HepG2 (cell line): ENCODE results near the gene LCTL. TPM values are rescaled to one million over a fixed set of nuclear protein-coding genes. Genes with fewer than 3 reads are reported as not detected.

Source experiments
- NR2C2 ChIP-seq: sonication (generic); formaldehyde crosslinking; IDR thresholded peaks from 2 replicates; pipeline ENCODE4 v1.4.0; 2020; ENCODE audit warnings: missing genetic modification reagents, mild to moderate bottlenecking, moderate library complexity, borderline replicate concordance
- NR2F2 ChIP-seq: IDR thresholded peaks from 2 replicates; pipeline ENCODE4 v1.6.1; 2012; ENCODE audit warnings: low read depth, inconsistent platforms, borderline replicate concordance
- RARG ChIP-seq: sonication (generic); formaldehyde crosslinking; IDR thresholded peaks from 2 replicates; pipeline ENCODE4 v1.4.0; 2020; ENCODE audit warnings: low read depth, mild to moderate bottlenecking, missing genetic modification reagents
- RBAK ChIP-seq: sonication (generic); formaldehyde crosslinking; IDR thresholded peaks from 2 replicates; pipeline ENCODE4 v1.5.1; 2020; ENCODE audit warnings: mild to moderate bottlenecking, missing genetic modification reagents
- TCF7 ChIP-seq: sonication (generic); IDR thresholded peaks from 2 replicates; pipeline ENCODE4 v1.6.1; 2016; ENCODE audit warnings: antibody characterized with exemption, low read depth
- ZFP1 ChIP-seq: IDR thresholded peaks from 2 replicates; pipeline ENCODE4 v1.6.1; 2016
- ZNF274 ChIP-seq: sonication (generic); formaldehyde crosslinking; IDR thresholded peaks from 2 replicates; pipeline ENCODE4 v1.5.1; 2020; ENCODE audit warnings: mild to moderate bottlenecking, missing genetic modification reagents
- ZNF326 ChIP-seq: sonication (generic); formaldehyde crosslinking; IDR thresholded peaks from 2 replicates; pipeline ENCODE4 v1.4.0; 2020; ENCODE audit warnings: missing genetic modification reagents, borderline replicate concordance
- ZNF788 ChIP-seq: sonication (generic); formaldehyde crosslinking; IDR thresholded peaks from 2 replicates; pipeline ENCODE4 v1.5.0; 2020; ENCODE audit warnings: mild to moderate bottlenecking, missing genetic modification reagents, borderline replicate concordance
- polyA plus RNA-seq, 8 experiments: library from polyadenylated mRNA; depleted of rRNA in 3 of 8; stranded (reverse) in 7 of 8; unstranded in 1 of 8; fragments of >200 nt; fragmentation: Illumina TruSeq in 4 of 8; extraction: Trizol in 4 of 8; gene quantifications; 2 replicates each; pipeline versions ENCODE4 v1.2.1 to v1.2.3, GENCODE V29; 2011 to 2016; ENCODE audit warnings: low read depth in 4 of 8, missing spikeins in 1 of 8, mixed read lengths in 1 of 8; ENCODE audit not compliant: insufficient read depth in 1 of 8
- total RNA-seq, 5 experiments: library from RNA; depleted of rRNA; stranded (reverse); fragments of >200 nt; fragmentation: Illumina TruSeq; extraction: Trizol; gene quantifications; 2 replicates each; pipeline ENCODE4 v1.2.3, GENCODE V29; 2016; ENCODE audit warnings: low read depth in 1 of 5
- TF ChIP-seq, protein P1 (sequence below): sonication (generic); formaldehyde crosslinking; IDR thresholded peaks from 2 replicates; pipeline ENCODE4 v1.4.0; 2020; ENCODE audit warnings: low read depth, mild to moderate bottlenecking, missing genetic modification reagents
- TF ChIP-seq, protein P2 (sequence below): sonication (generic); formaldehyde crosslinking; IDR thresholded peaks from 2 replicates; pipeline ENCODE4 v1.5.0; 2020; ENCODE audit warnings: mild to moderate bottlenecking, missing genetic modification reagents
- TF ChIP-seq, protein P3 (sequence below): sonication (generic); formaldehyde crosslinking; IDR thresholded peaks from 2 replicates; pipeline ENCODE4 v1.4.0; 2020; ENCODE audit warnings: missing genetic modification reagents, borderline replicate concordance
- TF ChIP-seq, protein P4 (sequence below): fragments of 450-650 bp; IDR thresholded peaks from 2 replicates; pipeline ENCODE4 v1.6.1; 2016
- TF ChIP-seq, protein P5 (sequence below): sonication (generic); formaldehyde crosslinking; IDR thresholded peaks from 2 replicates; pipeline ENCODE4 v1.5.1; 2020; ENCODE audit warnings: mild to moderate bottlenecking, missing genetic modification reagents, borderline replicate concordance
- TF ChIP-seq, protein P6 (sequence below): sonication (generic); formaldehyde crosslinking; IDR thresholded peaks from 2 replicates; pipeline ENCODE4 v1.4.0; 2020; ENCODE audit warnings: missing genetic modification reagents
- TF ChIP-seq, protein P7 (sequence below): sonication (generic); formaldehyde crosslinking; IDR thresholded peaks from 2 replicates; pipeline ENCODE4 v1.5.0; 2020; ENCODE audit warnings: missing genetic modification reagents

Gene LCTL
- total and polyA plus RNA-seq, 2 of the 13 experiments (the other 11 are each of a cell fraction or from before 2014, with no cell fraction given): 0.96 to 1.4 TPM

DNA sequence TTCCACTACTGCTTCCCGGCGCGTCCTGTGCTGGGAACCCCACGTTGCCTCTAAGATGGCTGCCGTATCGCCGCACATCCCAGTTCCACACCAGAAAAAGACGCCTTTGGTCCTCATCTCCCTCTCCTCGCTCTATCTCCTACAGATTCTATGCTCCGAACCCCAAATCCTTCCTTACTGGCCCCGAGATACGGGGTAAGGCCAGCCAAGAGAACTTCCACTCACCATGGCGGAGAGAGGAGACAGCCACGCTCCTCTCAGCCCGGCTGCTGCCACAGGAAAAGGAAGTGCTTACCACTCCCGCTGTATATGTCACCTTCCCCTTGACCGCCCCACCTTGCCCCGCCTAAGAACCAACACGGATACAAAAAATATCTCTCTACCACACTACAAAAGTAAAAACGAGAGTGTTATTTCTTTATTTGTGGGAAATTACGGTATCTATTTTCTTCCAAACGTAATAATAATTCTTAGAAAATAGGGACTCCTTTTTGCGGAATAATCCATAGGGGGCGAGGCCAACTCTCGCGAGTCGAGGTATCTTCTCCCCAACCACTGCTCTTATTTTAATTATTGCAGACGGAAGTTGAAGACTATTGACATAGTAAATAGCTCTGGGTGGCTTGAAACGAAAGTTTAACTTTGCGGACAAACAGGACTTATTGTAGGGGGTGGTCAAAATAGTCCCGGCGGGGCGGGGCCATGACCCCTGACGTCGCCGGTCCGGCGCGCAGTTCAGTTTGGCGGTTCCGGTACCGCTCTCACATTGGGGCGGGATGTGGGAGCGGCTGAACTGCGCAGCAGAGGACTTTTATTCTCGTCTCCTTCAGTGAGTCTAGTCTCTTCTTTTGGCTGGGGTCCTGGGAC, 61.0 kb downstream of the LCTL start, which contains the start of the genes RPL4 and ZWILCH (continued):
- TF ChIP-seq, protein P1, sequence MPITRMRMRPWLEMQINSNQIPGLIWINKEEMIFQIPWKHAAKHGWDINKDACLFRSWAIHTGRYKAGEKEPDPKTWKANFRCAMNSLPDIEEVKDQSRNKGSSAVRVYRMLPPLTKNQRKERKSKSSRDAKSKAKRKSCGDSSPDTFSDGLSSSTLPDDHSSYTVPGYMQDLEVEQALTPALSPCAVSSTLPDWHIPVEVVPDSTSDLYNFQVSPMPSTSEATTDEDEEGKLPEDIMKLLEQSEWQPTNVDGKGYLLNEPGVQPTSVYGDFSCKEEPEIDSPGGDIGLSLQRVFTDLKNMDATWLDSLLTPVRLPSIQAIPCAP (CRISPR knock-in tag): no peak
- TF ChIP-seq RBAK (no peak), NR2F2 (0 out of 2 replicates have a peak, but pooled peaks have one; percentile 21), ZNF274 (peak; percentile 43; the same call in 1 of the 2 replicates), RARG (CRISPR knock-in tag) (no peak), ZFP1 (CRISPR knock-in tag) (no peak; the same call in 1 of the 2 replicates), ZNF788 (CRISPR knock-in tag) (0 out of 2 replicates have a peak, but pooled peaks have one; percentile 14), TCF7 (no peak), ZNF326 (no peak), NR2C2 (CRISPR knock-in tag) (peak; percentile 96)
- TF ChIP-seq, protein P2, sequence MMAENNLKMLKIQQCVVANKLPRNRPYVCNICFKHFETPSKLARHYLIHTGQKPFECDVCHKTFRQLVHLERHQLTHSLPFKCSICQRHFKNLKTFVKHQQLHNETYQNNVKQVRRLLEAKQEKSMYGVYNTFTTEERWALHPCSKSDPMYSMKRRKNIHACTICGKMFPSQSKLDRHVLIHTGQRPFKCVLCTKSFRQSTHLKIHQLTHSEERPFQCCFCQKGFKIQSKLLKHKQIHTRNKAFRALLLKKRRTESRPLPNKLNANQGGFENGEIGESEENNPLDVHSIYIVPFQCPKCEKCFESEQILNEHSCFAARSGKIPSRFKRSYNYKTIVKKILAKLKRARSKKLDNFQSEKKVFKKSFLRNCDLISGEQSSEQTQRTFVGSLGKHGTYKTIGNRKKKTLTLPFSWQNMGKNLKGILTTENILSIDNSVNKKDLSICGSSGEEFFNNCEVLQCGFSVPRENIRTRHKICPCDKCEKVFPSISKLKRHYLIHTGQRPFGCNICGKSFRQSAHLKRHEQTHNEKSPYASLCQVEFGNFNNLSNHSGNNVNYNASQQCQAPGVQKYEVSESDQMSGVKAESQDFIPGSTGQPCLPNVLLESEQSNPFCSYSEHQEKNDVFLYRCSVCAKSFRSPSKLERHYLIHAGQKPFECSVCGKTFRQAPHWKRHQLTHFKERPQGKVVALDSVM (CRISPR knock-in tag): no peak
- TF ChIP-seq, protein P3, sequence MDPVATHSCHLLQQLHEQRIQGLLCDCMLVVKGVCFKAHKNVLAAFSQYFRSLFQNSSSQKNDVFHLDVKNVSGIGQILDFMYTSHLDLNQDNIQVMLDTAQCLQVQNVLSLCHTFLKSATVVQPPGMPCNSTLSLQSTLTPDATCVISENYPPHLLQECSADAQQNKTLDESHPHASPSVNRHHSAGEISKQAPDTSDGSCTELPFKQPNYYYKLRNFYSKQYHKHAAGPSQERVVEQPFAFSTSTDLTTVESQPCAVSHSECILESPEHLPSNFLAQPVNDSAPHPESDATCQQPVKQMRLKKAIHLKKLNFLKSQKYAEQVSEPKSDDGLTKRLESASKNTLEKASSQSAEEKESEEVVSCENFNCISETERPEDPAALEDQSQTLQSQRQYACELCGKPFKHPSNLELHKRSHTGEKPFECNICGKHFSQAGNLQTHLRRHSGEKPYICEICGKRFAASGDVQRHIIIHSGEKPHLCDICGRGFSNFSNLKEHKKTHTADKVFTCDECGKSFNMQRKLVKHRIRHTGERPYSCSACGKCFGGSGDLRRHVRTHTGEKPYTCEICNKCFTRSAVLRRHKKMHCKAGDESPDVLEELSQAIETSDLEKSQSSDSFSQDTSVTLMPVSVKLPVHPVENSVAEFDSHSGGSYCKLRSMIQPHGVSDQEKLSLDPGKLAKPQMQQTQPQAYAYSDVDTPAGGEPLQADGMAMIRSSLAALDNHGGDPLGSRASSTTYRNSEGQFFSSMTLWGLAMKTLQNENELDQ (CRISPR knock-in tag): no peak
- TF ChIP-seq, protein P4, sequence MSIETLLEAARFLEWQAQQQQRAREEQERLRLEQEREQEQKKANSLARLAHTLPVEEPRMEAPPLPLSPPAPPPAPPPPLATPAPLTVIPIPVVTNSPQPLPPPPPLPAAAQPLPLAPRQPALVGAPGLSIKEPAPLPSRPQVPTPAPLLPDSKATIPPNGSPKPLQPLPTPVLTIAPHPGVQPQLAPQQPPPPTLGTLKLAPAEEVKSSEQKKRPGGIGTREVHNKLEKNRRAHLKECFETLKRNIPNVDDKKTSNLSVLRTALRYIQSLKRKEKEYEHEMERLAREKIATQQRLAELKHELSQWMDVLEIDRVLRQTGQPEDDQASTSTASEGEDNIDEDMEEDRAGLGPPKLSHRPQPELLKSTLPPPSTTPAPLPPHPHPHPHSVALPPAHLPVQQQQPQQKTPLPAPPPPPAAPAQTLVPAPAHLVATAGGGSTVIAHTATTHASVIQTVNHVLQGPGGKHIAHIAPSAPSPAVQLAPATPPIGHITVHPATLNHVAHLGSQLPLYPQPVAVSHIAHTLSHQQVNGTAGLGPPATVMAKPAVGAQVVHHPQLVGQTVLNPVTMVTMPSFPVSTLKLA: peak; percentile 44; the same call in 1 of the 2 replicates
- TF ChIP-seq, protein P5, sequence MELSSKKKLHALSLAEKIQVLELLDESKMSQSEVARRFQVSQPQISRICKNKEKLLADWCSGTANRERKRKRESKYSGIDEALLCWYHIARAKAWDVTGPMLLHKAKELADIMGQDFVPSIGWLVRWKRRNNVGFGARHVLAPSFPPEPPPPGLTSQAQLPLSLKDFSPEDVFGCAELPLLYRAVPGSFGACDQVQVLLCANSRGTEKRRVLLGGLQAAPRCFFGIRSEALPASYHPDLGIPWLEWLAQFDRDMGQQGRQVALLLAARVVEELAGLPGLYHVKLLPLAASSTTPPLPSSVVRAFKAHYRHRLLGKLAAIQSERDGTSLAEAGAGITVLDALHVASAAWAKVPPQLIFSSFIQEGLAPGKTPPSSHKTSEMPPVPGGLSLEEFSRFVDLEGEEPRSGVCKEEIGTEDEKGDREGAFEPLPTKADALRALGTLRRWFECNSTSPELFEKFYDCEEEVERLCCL (CRISPR knock-in tag): no peak
- TF ChIP-seq, protein P6, sequence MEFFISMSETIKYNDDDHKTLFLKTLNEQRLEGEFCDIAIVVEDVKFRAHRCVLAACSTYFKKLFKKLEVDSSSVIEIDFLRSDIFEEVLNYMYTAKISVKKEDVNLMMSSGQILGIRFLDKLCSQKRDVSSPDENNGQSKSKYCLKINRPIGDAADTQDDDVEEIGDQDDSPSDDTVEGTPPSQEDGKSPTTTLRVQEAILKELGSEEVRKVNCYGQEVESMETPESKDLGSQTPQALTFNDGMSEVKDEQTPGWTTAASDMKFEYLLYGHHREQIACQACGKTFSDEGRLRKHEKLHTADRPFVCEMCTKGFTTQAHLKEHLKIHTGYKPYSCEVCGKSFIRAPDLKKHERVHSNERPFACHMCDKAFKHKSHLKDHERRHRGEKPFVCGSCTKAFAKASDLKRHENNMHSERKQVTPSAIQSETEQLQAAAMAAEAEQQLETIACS (CRISPR knock-in tag): no peak
- TF ChIP-seq, protein P7, sequence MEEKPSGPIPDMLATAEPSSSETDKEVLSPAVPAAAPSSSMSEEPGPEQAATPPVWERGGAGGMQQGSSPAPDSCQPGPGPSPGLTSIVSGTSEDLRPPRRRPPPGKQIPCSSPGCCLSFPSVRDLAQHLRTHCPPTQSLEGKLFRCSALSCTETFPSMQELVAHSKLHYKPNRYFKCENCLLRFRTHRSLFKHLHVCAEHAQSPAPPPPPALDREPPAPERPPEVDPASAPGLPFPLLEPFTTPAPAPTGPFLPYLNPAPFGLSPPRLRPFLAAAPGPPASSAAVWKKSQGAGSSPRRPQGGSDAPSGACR (CRISPR knock-in tag): no peak; the same call in 1 of the 2 replicates
